ENCODE measurements around the gene PLEKHA1.

DNA sequence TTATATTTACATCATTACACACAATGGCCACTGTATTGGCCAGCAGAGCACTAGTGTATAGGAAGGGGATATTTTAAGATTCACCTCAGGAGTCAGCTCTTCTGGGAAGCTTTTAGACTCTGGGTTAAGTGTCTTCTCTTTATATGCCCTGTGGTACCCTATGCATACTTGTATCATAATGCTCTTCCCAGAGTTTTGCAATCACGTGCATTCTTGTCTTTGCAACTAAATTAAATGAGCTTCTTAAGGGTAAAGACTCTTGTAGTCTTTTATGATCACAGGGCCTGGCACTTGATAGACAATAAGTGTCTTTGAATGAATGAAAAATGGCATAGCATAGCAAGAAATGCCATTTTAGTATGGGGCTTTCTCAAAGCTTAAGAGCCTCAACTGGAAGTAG lies 44.5 kb downstream of the PLEKHA1 start:
- TF ChIP-seq GATAD2A (CRISPR knock-in tag; IDR thresholded peaks at IDR 0.05): no peak
- no peak for TF ChIP-seq NFYB (CRISPR knock-in tag; IDR thresholded peaks at IDR 0.05)
- TF ChIP-seq KLF15 (CRISPR knock-in tag; IDR thresholded peaks at IDR 0.05; ENCODE audit: borderline replicate concordance): no peak
- TF ChIP-seq TARDBP (CRISPR knock-in tag; IDR thresholded peaks at IDR 0.05): no peak
- TF ChIP-seq KAT8 (CRISPR knock-in tag; IDR thresholded peaks at IDR 0.05): no peak
- no peak for TF ChIP-seq BATF2 (CRISPR knock-in tag; IDR thresholded peaks at IDR 0.05)
- no peak for TF ChIP-seq TCF7L2 (IDR thresholded peaks at IDR 0.05; ENCODE audit: low read depth, low read length)
